Measurements from ENCODE around the gene ACYP2.

ACYP2 gene

GRCh38 chr2:54275541-54275940 lies 160.1 kb downstream of the ACYP2 start:
- DNase-seq = no peak
- Histone ChIP-seq H3K27me3 (ENCODE audit: insufficient read depth, low read depth, severe bottlenecking) (no peaks in the 10 kb centered on the region), H3K36me3 (no peaks in the 10 kb centered on the region), H3K27ac (no peak overlapping the region), H3K4me3 (ENCODE audit: low read depth, low read length) (no peak overlapping the region), H3K9me3 (ENCODE audit: severe bottlenecking) (no peaks in the 10 kb centered on the region)
- no peak for TF ChIP-seq CTCF (IDR thresholded peaks at IDR 0.05; ENCODE audit: low read depth, low read length)

DNA sequence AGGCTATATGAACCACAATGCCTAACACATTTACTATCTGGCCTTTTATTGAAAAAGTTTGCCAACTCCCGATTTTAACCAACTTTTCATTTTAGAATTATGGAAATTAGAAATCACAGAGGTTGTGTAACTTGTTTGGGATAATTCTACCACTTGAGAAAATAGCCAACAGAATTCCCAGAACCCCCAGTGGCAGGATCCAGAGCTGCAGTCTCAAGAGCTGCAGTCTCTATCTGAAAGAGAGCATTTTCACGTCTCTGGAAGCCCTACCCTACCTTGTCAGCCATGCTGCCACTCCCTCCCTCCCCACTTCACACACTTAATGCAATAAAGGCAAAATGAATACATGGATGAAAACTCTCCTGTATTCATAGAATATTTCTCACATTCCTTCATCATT lies 164.0 kb downstream of the ACYP2 start:
- 0 out of 2 replicates have a peak, but pooled peaks have one; percentile 21 for TF ChIP-seq CTCF (IDR thresholded peaks at IDR 0.05; ENCODE audit: low read depth, low read length)
- H3K36me3 ChIP-seq = no peaks in the 10 kb centered on the region
- no peak overlapping the region for H3K27ac ChIP-seq
- H3K4me3 ChIP-seq (ENCODE audit: low read depth, low read length) = no peak overlapping the region
- no peak for DNase-seq
- no peaks in the 10 kb centered on the region for H3K9me3 ChIP-seq (ENCODE audit: severe bottlenecking)
- H3K27me3 ChIP-seq (ENCODE audit: insufficient read depth, low read depth, severe bottlenecking) = no peaks in the 10 kb centered on the region

DNA sequence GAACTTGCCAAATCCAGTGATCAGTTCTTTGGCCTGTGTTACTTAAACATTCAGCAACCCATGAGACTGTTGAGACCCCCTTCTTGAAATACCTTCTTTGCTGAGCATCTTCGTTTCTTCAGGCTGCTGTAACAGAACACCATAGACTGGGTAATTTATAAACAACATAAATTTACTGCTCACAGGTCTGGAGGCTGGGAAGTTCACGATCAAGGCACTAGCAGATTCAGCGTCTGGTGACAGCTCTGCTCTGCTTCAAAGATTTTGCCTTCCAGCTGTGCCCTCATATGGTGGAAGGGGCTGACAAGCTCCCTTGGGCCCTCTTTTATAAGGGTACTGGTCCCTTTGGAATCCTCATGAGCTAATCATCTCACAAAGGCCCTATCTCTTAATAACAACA lies 169.4 kb downstream of the ACYP2 start:
- no peaks in the 10 kb centered on the region for H3K27me3 ChIP-seq (ENCODE audit: insufficient read depth, low read depth, severe bottlenecking)
- TF ChIP-seq CTCF (IDR thresholded peaks at IDR 0.05; ENCODE audit: low read depth, low read length) = no peak
- no peak overlapping the region for H3K4me3 ChIP-seq (ENCODE audit: low read depth, low read length)
- H3K36me3 ChIP-seq = no peaks in the 10 kb centered on the region
- no peak overlapping the region for H3K27ac ChIP-seq
- no peak for DNase-seq
- H3K9me3 ChIP-seq (ENCODE audit: severe bottlenecking) = no peaks in the 10 kb centered on the region

DNA sequence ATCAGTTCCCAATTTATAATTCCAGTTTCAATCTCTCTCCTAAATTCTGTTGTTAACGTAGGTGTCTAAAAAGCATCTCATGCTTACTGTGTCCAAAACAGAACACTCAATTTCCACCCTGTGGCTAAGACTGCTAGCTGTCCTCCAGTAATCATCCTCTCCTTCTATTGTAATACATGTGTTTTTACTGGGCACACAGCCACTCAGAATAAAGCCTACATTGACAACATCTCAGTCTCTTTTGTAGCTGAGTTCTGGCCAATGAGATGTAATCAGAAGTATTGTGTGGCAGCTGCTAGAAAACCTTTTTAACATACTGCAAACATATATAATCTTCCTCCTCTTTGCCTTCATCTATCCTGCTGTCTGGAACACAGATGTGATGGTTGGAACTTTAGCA lies 170.0 kb downstream of the ACYP2 start:
- Histone ChIP-seq H3K27me3 (ENCODE audit: insufficient read depth, low read depth, severe bottlenecking) (no peaks in the 10 kb centered on the region), H3K36me3 (no peaks in the 10 kb centered on the region), H3K9me3 (ENCODE audit: severe bottlenecking) (no peaks in the 10 kb centered on the region), H3K4me3 (ENCODE audit: low read depth, low read length) (no peak overlapping the region), H3K27ac (no peak overlapping the region)
- no peak for TF ChIP-seq CTCF (IDR thresholded peaks at IDR 0.05; ENCODE audit: low read depth, low read length)
- no peak for DNase-seq

GRCh38 chr2:54287532-54287931 lies 172.1 kb downstream of the ACYP2 start:
- Histone ChIP-seq H3K9me3 (ENCODE audit: severe bottlenecking) (no peaks in the 10 kb centered on the region), H3K36me3 (no peaks in the 10 kb centered on the region), H3K27me3 (ENCODE audit: insufficient read depth, low read depth, severe bottlenecking) (no peaks in the 10 kb centered on the region), H3K27ac (no peak overlapping the region), H3K4me3 (ENCODE audit: low read depth, low read length) (no peak overlapping the region)
- TF ChIP-seq CTCF (IDR thresholded peaks at IDR 0.05; ENCODE audit: low read depth, low read length) = no peak
- no peak for DNase-seq

DNA sequence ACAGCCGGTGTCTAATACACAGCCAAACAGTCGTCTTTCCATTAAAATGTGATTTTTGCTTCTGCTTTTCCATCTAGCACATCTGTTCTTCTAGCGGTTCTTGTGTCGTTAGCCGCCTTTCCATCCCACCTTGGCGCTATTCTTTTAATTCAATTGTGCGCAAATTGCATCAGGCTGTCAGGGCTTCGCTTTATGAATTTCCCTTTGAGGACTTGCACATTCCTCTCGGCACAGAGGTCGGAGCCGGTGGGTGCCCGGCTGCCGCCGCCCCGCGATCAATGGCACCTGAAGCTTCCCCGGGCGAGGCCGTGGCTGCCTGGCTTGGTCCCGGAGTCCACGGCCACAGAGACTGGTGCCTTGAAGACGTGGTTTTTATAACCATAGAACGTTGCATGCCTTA lies 174.5 kb downstream of the ACYP2 start:
- H3K27ac ChIP-seq = no peak overlapping the region

More for the DNA sequence above, 174.5 kb downstream of the ACYP2 start:
- Histone ChIP-seq H3K36me3 (no peaks in the 10 kb centered on the region), H3K9me3 (ENCODE audit: severe bottlenecking) (no peaks in the 10 kb centered on the region), H3K4me3 (ENCODE audit: low read depth, low read length) (no peak overlapping the region), H3K27me3 (ENCODE audit: insufficient read depth, low read depth, severe bottlenecking) (no peaks in the 10 kb centered on the region)
- TF ChIP-seq CTCF (IDR thresholded peaks at IDR 0.05; ENCODE audit: low read depth, low read length) = no peak
- no peak for DNase-seq

Data from WERI-Rb-1 (cell line).